Panc1 (cell line): ENCODE results near the gene ABHD12. TPM values are rescaled to one million over a fixed set of nuclear protein-coding genes. Genes with fewer than 3 reads are reported as not detected.

Source experiments
- ATAC-seq: fragments of 200-7000 bp; cut with Tn5 transposase; 2 replicates; pipeline ENCODE4 v1.9.1; 2020; ENCODE audit warnings: mild to moderate bottlenecking, moderate library complexity
- BruUV-seq: library from RNA; stranded (reverse); fragments of 400-500 nt; replicated peaks from 2 replicates; lab custom pipeline; 2021; lab: Mats Ljungman, UMichigan
- CTCF ChIA-PET: fragments of 300-600 bp; sonication (Branson Sonifier 250); formaldehyde crosslinking; loops from one replicate; lab custom pipeline; 2022; ENCODE audit warnings: antibody characterized with exemption; lab: Charles Lee
- POLR2A ChIA-PET: fragments of 300-600 bp; sonication (Branson Sonifier 250); formaldehyde crosslinking; loops from one replicate; lab custom pipeline; 2022; ENCODE audit warnings: antibody characterized with exemption; lab: Charles Lee
- DNase-seq: peaks from one replicate; pipeline ENCODE4 v3.0.0-alpha.2; 2010; ENCODE audit warnings: low read depth, low spot score
- H3K27ac ChIP-seq: 2 replicates; pipeline ENCODE4 v1.5.1; 2011; ENCODE audit warnings: mild to moderate bottlenecking, low read length, inconsistent platforms
- H3K27me3 ChIP-seq: fragments of 200-500 bp; sonication (Bioruptor generic); 2 replicates; pipeline ENCODE4 v1.6.0; 2014; ENCODE audit warnings: low read length, inconsistent platforms; ENCODE audit not compliant: control insufficient read depth, insufficient read depth
- H3K36me3 ChIP-seq: fragments of 200-500 bp; sonication (Bioruptor generic); 2 replicates; pipeline ENCODE4 v1.5.1; 2014; ENCODE audit warnings: inconsistent platforms, mild to moderate bottlenecking, low read length, moderate library complexity; ENCODE audit not compliant: control insufficient read depth, insufficient read depth
- H3K4me1 ChIP-seq: 2 replicates; pipeline ENCODE4 v1.5.1; 2011; ENCODE audit warnings: inconsistent platforms, mild to moderate bottlenecking, low read length, moderate library complexity; ENCODE audit not compliant: control insufficient read depth, insufficient read depth
- H3K4me3 ChIP-seq, 2 experiments: 2 replicates each; pipeline ENCODE4 v1.5.1; 2011 to 2012; ENCODE audit warnings: low read depth in 2 of 2, low read length in 2 of 2, mild to moderate bottlenecking in 2 of 2, inconsistent platforms in 1 of 2, moderate library complexity in 1 of 2
- H3K9me3 ChIP-seq: fragments of 200-500 bp; sonication (Bioruptor generic); 2 replicates; pipeline ENCODE4 v1.5.1; 2014; ENCODE audit warnings: low read depth, mild to moderate bottlenecking, inconsistent platforms, low read length, moderate library complexity; ENCODE audit not compliant: control insufficient read depth, insufficient read depth
- CTCF ChIP-seq: fragments of 450-650 bp; IDR thresholded peaks from 2 replicates; pipeline ENCODE4 v1.5.1; 2017; ENCODE audit warnings: mild to moderate bottlenecking
- POLR2AphosphoS5 ChIP-seq: IDR thresholded peaks from 2 replicates; pipeline ENCODE4 v1.6.1; 2012; ENCODE audit warnings: mild to moderate bottlenecking, low read depth, low read length, moderate library complexity
- REST ChIP-seq, 2 experiments: IDR thresholded peaks; 2 replicates each; pipeline ENCODE4 v1.6.1; 2011 to 2012; ENCODE audit warnings: low read depth in 2 of 2, control low read depth in 1 of 2, low read length in 1 of 2, mild to moderate bottlenecking in 1 of 2, moderate library complexity in 1 of 2; ENCODE audit not compliant: insufficient read depth in 1 of 2
- SIN3A ChIP-seq: IDR thresholded peaks from 2 replicates; pipeline ENCODE4 v1.6.1; 2012; ENCODE audit warnings: low read depth, mild to moderate bottlenecking, low read length, moderate library complexity, borderline replicate concordance; ENCODE audit not compliant: insufficient read depth
- TCF7L2 ChIP-seq: IDR thresholded peaks from 2 replicates; pipeline ENCODE4 v1.6.1; 2011; ENCODE audit warnings: mild to moderate bottlenecking, low read depth, low read length, inconsistent platforms
- in situ Hi-C: cut with HindIII; loops from 2 replicates; pipeline ENCODE4 v1.10.0; 2016; ENCODE audit warnings: low sequenced_read_pairs, low pct_unique_long_range_greater_than_20kb
- intact Hi-C: fragments of 100-400 bp; cut with micrococcal nuclease; formaldehyde crosslinking; loops from one replicate; pipeline ENCODE4 v1.10.0; 2022; ENCODE audit not compliant: unreplicated experiment
- total RNA-seq: library from RNA; stranded (reverse); gene quantifications from one replicate; pipeline ENCODE4 v1.2.1, GENCODE V29; 2021; ENCODE audit not compliant: unreplicated experiment

The ABHD12 gene
- total RNA-seq, 1 experiment from 2014 or later = 90.9 TPM

GRCh38 chr20:25279403-25279802 is 111.2 kb downstream of the ABHD12 start:
- intact Hi-C loops = no loop called here
- H3K9me3 ChIP-seq = no peaks in the 10 kb centered on the region
- H3K27ac ChIP-seq = peak overlapping the region; percentile 51; the same call in 1 of the 2 replicates
- CTCF ChIA-PET = interaction anchor here (0.5 kb wide), 1 partner anchor 102 kb away, joined by 9 read pairs; no protein-coding TSS in a partner anchor
- TF ChIP-seq POLR2AphosphoS5 = no peak
- no peak for TF ChIP-seq TCF7L2
- TF ChIP-seq REST (IDR thresholded peaks at IDR 0.05; ENCODE audit: insufficient read depth in 1 of 2, low read depth in 2 of 2, low read length in 1 of 2) = no peak
- no peak for TF ChIP-seq SIN3A
- no peak for TF ChIP-seq CTCF
- no peak for ATAC-seq
- POLR2A ChIA-PET = no interaction called here
- no peak for DNase-seq
- no peaks in the 10 kb centered on the region for H3K27me3 ChIP-seq
- no TSS peak for BruUV-seq
- peaks cover 7% of the 10 kb centered on the region; the same call in 1 of the 2 replicates for H3K4me1 ChIP-seq
- in situ Hi-C loops = no loop called here
- H3K4me3 ChIP-seq = no peak overlapping the region
- peaks cover 24% of the 10 kb centered on the region for H3K36me3 ChIP-seq

GRCh38 chr20:25278636-25279361 is 111.8 kb downstream of the ABHD12 start:
- Histone ChIP-seq H3K36me3 (peaks cover 26% of the 10 kb centered on the region), H3K9me3 (no peaks in the 10 kb centered on the region), H3K27ac (peak overlapping the region; percentile 51; the same call in 1 of the 2 replicates), H3K27me3 (no peaks in the 10 kb centered on the region), H3K4me3 (no peak overlapping the region), H3K4me1 (peaks cover 7% of the 10 kb centered on the region; the same call in 1 of the 2 replicates)
- ChIA-PET POLR2A (no interaction called here), CTCF (no interaction called here)
- DNase-seq (no peak), ATAC-seq (no peak)
- TF ChIP-seq REST (IDR thresholded peaks at IDR 0.05; ENCODE audit: insufficient read depth in 1 of 2, low read depth in 2 of 2, low read length in 1 of 2) = no peak
- intact Hi-C loops (no loop called here), in situ Hi-C loops (no loop called here)
- BruUV-seq = no TSS peak
